Measurements from ENCODE around the gene DENND6B.

DNA sequence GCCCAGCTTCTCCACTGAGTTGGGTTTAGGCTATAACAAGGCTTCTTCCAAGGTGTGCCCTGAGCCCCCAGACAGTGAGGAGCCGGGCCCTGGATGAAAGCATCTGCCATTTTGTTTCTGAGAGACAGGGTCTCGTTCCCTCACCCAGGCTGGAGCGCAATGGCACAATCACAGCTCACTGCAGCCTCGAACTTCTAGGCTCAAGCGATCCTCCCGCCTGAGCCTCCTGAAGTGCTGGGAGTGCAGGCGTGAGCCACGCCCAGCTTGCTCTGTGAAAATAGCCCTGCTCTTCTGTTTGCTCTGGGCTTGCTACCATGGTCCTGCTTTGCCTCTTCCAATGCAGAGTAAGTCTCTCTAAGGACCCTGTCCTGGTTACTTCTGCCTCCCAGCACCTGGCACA, 6.7 kb downstream of the DENND6B start:
- TF ChIP-seq CTCF (IDR thresholded peaks at IDR 0.05): no peak
- no peak for TF ChIP-seq EZH2 (IDR thresholded peaks at IDR 0.05; ENCODE audit: borderline replicate concordance, insufficient read depth, low read depth, low read length, poor library complexity, severe bottlenecking)
